HepG2 (cell line): Measurements from ENCODE around the gene C3orf80. TPM values are rescaled to one million over a fixed set of nuclear protein-coding genes. Genes with fewer than 3 reads are reported as not detected.

Experiments
- ATAC-seq: fragments of 200-7000 bp; cut with Tn5 transposase; 3 replicates; pipeline ENCODE4 v1.9.1; 2020; ENCODE audit warnings: mild to moderate bottlenecking, moderate library complexity
- BruUV-seq: library from RNA; stranded (reverse); fragments of 400-500 nt; replicated peaks from 2 replicates; lab custom pipeline; 2021; lab: Mats Ljungman, UMichigan
- CTCF ChIA-PET: fragments of 300-600 bp; formaldehyde crosslinking; extraction: SDS; loops from one replicate; lab custom pipeline; 2021; ENCODE audit warnings: low total read pairs, inconsistent platforms, low intra/inter-chr PET ratio; lab: Yijun Ruan, JAX
- POLR2A ChIA-PET: fragments of 350-600 bp; sonication (Branson Sonifier 250); formaldehyde crosslinking; loops from one replicate; lab custom pipeline; 2020; ENCODE audit warnings: antibody characterized with exemption, inconsistent platforms; lab: Yijun Ruan, JAX
- DNase-seq: peaks from one replicate; pipeline ENCODE4 v3.0.0-alpha.2; 2015; ENCODE audit warnings: low spot score
- FAIRE-seq: peaks from 3 replicates; lab custom pipeline; 2011; peaks lifted over from hg19 to GRCh38; lab: Jason Lieb, UNC
- H2AFZ ChIP-seq: one replicate; pipeline ENCODE4 v1.6.1; 2011; ENCODE audit warnings: low read length, inconsistent platforms
- H3K27ac ChIP-seq: fragments of 300-600 bp; 3 replicates; pipeline ENCODE4 v1.8.0; 2011; ENCODE audit warnings: mixed run types, mild to moderate bottlenecking, mixed read lengths, low read length, inconsistent platforms; ENCODE audit not compliant: insufficient read depth; ENCODE audit errors: extremely low read length
- H3K27me3 ChIP-seq, 2 experiments: fragments of 200-600 bp in 1 of 2; 2 replicates in 1 of 2; 3 replicates in 1 of 2; pipeline versions ENCODE4 v1.6.0 to v1.8.0; 2011; ENCODE audit warnings: low read length in 2 of 2, mild to moderate bottlenecking in 2 of 2, moderate library complexity in 2 of 2, inconsistent platforms in 1 of 2; ENCODE audit not compliant: insufficient read depth in 2 of 2, control insufficient read depth in 1 of 2
- H3K36me3 ChIP-seq, 2 experiments: fragments of 200-600 bp in 1 of 2; replicated peaks in 1 of 2; 2 replicates in 1 of 2; 3 replicates in 1 of 2; pipeline versions ENCODE4 v1.5.1 to v1.8.0; 2011; ENCODE audit warnings: low read length in 2 of 2, inconsistent platforms in 1 of 2; ENCODE audit not compliant: insufficient read depth in 2 of 2, control insufficient read depth in 1 of 2
- H3K4me1 ChIP-seq: 2 replicates; pipeline ENCODE4 v1.5.1; 2012; ENCODE audit warnings: low read length, inconsistent platforms; ENCODE audit not compliant: insufficient read depth
- H3K4me2 ChIP-seq: 2 replicates; pipeline ENCODE4 v1.6.0; 2011; ENCODE audit warnings: low read depth, low read length, inconsistent platforms
- H3K4me3 ChIP-seq, 3 experiments: fragments of 200-600 bp in 1 of 3; sonication (generic), shearing (Covaris generic) in 1 of 3; replicated peaks in 1 of 3; 2 replicates each; pipeline ENCODE4 v1.5.1; 2011 to 2016; ENCODE audit warnings: low read length in 3 of 3, inconsistent platforms in 2 of 3, low read depth in 2 of 3, mild to moderate bottlenecking in 2 of 3, control low read depth in 1 of 3, mixed read lengths in 1 of 3; ENCODE audit not compliant: insufficient read depth in 1 of 3
- H3K79me2 ChIP-seq: one replicate; pipeline ENCODE4 v1.6.1; 2011; ENCODE audit warnings: low read length, inconsistent platforms; ENCODE audit not compliant: insufficient read depth
- H3K9ac ChIP-seq: 2 replicates; pipeline ENCODE4 v1.6.0; 2011; ENCODE audit warnings: mild to moderate bottlenecking, low read depth, low read length, inconsistent platforms; ENCODE audit not compliant: insufficient read depth
- H3K9me3 ChIP-seq: 2 replicates; pipeline ENCODE4 v1.5.1; 2012; ENCODE audit warnings: mild to moderate bottlenecking, low read length
- H4K20me1 ChIP-seq: 2 replicates; pipeline ENCODE4 v1.6.0; 2011; ENCODE audit warnings: inconsistent platforms, mild to moderate bottlenecking, low read length, moderate library complexity; ENCODE audit not compliant: insufficient read depth
- KDM1A ChIP-seq: IDR thresholded peaks from 2 replicates; pipeline ENCODE4 v1.6.1; 2016; ENCODE audit warnings: missing compliant biosample characterization
- POLR2AphosphoS2 ChIP-seq: IDR thresholded peaks from 2 replicates; pipeline ENCODE4 v1.6.1; 2011; ENCODE audit warnings: low read depth, low read length, improper control_type of control experiment
- RFX5 ChIP-seq: IDR thresholded peaks from 2 replicates; pipeline ENCODE4 v1.6.1; 2011; ENCODE audit warnings: low read depth, low read length, improper control_type of control experiment
- ZNF382 ChIP-seq: sonication (generic); formaldehyde crosslinking; IDR thresholded peaks from 2 replicates; pipeline ENCODE4 v1.5.0; 2020; ENCODE audit warnings: missing genetic modification reagents, mild to moderate bottlenecking, borderline replicate concordance
- WGBS: methylation state at CpG from one replicate; pipeline ENCODE4 v1.1.6; 2017; ENCODE audit warnings: low lambda C conversion rate; 5-methylcytosine and 5-hydroxymethylcytosine counted together
- in situ Hi-C: cut with HindIII; loops from 2 replicates; pipeline ENCODE4 v1.10.0; 2017; ENCODE audit warnings: low pct_unique_long_range_greater_than_20kb; ENCODE audit not compliant: extremely low pct_ligation_motif_present
- intact Hi-C: fragments of 100-400 bp; cut with micrococcal nuclease; formaldehyde crosslinking; loops from one replicate; pipeline ENCODE4 v1.10.0; 2022; ENCODE audit not compliant: unreplicated experiment
- polyA plus RNA-seq, 8 experiments: library from polyadenylated mRNA; depleted of rRNA in 3 of 8; stranded (reverse) in 7 of 8; unstranded in 1 of 8; fragments of >200 nt; fragmentation: Illumina TruSeq in 4 of 8; extraction: Trizol in 4 of 8; gene quantifications; 2 replicates each; pipeline versions ENCODE4 v1.2.1 to v1.2.3, GENCODE V29; 2011 to 2016; ENCODE audit warnings: low read depth in 4 of 8, missing spikeins in 1 of 8, mixed read lengths in 1 of 8; ENCODE audit not compliant: insufficient read depth in 1 of 8
- total RNA-seq, 5 experiments: library from RNA; depleted of rRNA; stranded (reverse); fragments of >200 nt; fragmentation: Illumina TruSeq; extraction: Trizol; gene quantifications; 2 replicates each; pipeline ENCODE4 v1.2.3, GENCODE V29; 2016; ENCODE audit warnings: low read depth in 1 of 5
- TF ChIP-seq, protein P1 (sequence below): sonication (generic); formaldehyde crosslinking; IDR thresholded peaks from 2 replicates; pipeline ENCODE4 v1.4.0; 2020; ENCODE audit warnings: missing genetic modification reagents
- TF ChIP-seq, protein P2 (sequence below): IDR thresholded peaks from 2 replicates; pipeline ENCODE4 v1.6.1; 2012; ENCODE audit warnings: low read length, improper control_type of control experiment

C3orf80 gene
- total and polyA plus RNA-seq, 2 of the 13 experiments (the other 11 are each of a cell fraction or from before 2014, with no cell fraction given) = 0.03 to 0.04 TPM

DNA sequence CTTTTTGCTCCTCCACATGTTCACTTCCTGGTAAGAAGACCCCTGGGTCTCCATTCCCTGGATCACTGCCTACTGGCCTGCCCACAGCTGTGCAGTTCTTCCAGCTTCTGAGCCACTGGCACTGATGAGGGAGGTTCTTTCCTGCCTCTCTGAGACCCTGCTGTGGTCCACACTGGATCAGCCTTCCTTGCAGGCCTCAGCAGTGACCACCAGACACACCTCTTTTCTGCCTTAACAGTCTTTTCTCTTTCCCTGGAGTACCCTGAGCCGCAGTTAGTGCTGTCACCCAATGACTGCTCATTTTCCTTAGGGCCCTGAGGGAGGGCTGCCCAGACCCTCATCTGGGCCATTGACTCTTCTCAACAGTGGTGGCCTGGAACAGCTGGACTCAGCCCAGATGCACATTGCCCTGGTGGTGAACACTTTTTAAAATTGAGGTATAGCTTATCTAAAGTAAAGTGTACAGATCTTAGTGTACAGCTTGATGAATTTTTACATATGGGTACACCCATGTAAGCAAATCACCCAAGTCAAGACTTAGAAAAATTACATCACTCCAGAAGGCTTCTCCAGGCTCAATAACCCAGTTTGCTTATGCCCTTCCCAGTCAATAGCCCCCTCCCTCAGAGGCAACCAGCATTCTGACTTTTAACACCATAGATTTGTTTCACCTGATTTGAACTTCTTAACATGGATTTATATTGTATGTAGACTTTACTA is 32.8 kb upstream of the C3orf80 start:
- ChIA-PET POLR2A (no interaction called here), CTCF (no interaction called here)
- peaks cover 0 to 2% of the 10 kb centered on the region in 2 experiments; a peak in 1 of 5 replicates for H3K27me3 ChIP-seq
- no peak overlapping the region for H3K4me3 ChIP-seq
- TF ChIP-seq RFX5 (no peak), ZNF382 (CRISPR knock-in tag) (no peak), POLR2AphosphoS2 (no peak), KDM1A (CRISPR knock-in tag) (no peak)
- TF ChIP-seq, protein P1, sequence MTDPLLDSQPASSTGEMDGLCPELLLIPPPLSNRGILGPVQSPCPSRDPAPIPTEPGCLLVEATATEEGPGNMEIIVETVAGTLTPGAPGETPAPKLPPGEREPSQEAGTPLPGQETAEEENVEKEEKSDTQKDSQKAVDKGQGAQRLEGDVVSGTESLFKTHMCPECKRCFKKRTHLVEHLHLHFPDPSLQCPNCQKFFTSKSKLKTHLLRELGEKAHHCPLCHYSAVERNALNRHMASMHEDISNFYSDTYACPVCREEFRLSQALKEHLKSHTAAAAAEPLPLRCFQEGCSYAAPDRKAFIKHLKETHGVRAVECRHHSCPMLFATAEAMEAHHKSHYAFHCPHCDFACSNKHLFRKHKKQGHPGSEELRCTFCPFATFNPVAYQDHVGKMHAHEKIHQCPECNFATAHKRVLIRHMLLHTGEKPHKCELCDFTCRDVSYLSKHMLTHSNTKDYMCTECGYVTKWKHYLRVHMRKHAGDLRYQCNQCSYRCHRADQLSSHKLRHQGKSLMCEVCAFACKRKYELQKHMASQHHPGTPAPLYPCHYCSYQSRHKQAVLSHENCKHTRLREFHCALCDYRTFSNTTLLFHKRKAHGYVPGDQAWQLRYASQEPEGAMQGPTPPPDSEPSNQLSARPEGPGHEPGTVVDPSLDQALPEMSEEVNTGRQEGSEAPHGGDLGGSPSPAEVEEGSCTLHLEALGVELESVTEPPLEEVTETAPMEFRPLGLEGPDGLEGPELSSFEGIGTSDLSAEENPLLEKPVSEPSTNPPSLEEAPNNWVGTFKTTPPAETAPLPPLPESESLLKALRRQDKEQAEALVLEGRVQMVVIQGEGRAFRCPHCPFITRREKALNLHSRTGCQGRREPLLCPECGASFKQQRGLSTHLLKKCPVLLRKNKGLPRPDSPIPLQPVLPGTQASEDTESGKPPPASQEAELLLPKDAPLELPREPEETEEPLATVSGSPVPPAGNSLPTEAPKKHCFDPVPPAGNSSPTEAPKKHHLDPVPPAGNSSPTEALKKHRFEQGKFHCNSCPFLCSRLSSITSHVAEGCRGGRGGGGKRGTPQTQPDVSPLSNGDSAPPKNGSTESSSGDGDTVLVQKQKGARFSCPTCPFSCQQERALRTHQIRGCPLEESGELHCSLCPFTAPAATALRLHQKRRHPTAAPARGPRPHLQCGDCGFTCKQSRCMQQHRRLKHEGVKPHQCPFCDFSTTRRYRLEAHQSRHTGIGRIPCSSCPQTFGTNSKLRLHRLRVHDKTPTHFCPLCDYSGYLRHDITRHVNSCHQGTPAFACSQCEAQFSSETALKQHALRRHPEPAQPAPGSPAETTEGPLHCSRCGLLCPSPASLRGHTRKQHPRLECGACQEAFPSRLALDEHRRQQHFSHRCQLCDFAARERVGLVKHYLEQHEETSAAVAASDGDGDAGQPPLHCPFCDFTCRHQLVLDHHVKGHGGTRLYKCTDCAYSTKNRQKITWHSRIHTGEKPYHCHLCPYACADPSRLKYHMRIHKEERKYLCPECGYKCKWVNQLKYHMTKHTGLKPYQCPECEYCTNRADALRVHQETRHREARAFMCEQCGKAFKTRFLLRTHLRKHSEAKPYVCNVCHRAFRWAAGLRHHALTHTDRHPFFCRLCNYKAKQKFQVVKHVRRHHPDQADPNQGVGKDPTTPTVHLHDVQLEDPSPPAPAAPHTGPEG = no peak
- TF ChIP-seq, protein P2, sequence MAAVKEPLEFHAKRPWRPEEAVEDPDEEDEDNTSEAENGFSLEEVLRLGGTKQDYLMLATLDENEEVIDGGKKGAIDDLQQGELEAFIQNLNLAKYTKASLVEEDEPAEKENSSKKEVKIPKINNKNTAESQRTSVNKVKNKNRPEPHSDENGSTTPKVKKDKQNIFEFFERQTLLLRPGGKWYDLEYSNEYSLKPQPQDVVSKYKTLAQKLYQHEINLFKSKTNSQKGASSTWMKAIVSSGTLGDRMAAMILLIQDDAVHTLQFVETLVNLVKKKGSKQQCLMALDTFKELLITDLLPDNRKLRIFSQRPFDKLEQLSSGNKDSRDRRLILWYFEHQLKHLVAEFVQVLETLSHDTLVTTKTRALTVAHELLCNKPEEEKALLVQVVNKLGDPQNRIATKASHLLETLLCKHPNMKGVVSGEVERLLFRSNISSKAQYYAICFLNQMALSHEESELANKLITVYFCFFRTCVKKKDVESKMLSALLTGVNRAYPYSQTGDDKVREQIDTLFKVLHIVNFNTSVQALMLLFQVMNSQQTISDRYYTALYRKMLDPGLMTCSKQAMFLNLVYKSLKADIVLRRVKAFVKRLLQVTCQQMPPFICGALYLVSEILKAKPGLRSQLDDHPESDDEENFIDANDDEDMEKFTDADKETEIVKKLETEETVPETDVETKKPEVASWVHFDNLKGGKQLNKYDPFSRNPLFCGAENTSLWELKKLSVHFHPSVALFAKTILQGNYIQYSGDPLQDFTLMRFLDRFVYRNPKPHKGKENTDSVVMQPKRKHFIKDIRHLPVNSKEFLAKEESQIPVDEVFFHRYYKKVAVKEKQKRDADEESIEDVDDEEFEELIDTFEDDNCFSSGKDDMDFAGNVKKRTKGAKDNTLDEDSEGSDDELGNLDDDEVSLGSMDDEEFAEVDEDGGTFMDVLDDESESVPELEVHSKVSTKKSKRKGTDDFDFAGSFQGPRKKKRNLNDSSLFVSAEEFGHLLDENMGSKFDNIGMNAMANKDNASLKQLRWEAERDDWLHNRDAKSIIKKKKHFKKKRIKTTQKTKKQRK = no peak
- H3K27ac ChIP-seq = no peak overlapping the region
- no peaks in the 10 kb centered on the region for H3K79me2 ChIP-seq
- FAIRE-seq (no peak), DNase-seq (no peak), ATAC-seq (no peak)
- H3K36me3 ChIP-seq = no peaks in the 10 kb centered on the region
- H3K4me1 ChIP-seq = no peaks in the 10 kb centered on the region
- intact Hi-C loops (no loop called here), in situ Hi-C loops (no loop called here)
- no peaks in the 10 kb centered on the region for H3K9me3 ChIP-seq
- H4K20me1 ChIP-seq = no peaks in the 10 kb centered on the region
- WGBS = 29% methylated on average over 1 of the region's 1 CpG
- H2AFZ ChIP-seq = no peak overlapping the region
- no peak overlapping the region for H3K4me2 ChIP-seq
- no TSS peak for BruUV-seq
- H3K9ac ChIP-seq = no peak overlapping the region
